ENCODE results near the gene ZNF148.

Gene ZNF148

GRCh38 chr3:125375950-125376679 lies 990 bp upstream of the ZNF148 start:
- TF ChIP-seq CTCF (IDR thresholded peaks at IDR 0.05; ENCODE audit: low read depth, low read length) = no peak
- no peak for DNase-seq (ENCODE audit: extremely low read depth, low read depth)

DNA sequence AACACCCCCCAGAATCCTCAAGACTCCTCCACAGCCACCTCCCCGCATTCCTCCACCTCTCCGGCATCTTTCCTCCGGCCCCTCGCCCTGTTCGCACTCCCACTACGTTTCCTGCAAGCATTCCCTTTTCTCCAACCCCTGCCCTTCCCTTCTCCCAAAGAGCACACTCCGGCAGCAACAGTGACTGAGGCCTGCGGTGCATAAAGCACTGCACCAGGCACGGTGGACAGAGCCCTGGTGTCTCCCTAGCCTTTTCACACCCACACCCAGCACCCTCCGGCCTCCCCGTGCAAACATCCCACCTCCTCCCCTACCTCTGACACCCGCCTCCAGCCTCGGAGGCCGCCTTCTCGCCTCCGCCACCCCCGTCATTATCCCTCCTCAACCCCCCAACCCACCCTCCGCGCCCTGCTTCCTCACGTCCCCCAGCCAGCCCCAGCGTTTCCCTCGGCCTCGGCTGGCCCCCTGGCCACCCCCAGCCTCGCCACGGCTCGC lies 577 bp downstream of the ZNF148 start:
- no peak for DNase-seq (ENCODE audit: extremely low read depth, low read depth)
- TF ChIP-seq CTCF (IDR thresholded peaks at IDR 0.05; ENCODE audit: low read depth, low read length) = no peak

DNA sequence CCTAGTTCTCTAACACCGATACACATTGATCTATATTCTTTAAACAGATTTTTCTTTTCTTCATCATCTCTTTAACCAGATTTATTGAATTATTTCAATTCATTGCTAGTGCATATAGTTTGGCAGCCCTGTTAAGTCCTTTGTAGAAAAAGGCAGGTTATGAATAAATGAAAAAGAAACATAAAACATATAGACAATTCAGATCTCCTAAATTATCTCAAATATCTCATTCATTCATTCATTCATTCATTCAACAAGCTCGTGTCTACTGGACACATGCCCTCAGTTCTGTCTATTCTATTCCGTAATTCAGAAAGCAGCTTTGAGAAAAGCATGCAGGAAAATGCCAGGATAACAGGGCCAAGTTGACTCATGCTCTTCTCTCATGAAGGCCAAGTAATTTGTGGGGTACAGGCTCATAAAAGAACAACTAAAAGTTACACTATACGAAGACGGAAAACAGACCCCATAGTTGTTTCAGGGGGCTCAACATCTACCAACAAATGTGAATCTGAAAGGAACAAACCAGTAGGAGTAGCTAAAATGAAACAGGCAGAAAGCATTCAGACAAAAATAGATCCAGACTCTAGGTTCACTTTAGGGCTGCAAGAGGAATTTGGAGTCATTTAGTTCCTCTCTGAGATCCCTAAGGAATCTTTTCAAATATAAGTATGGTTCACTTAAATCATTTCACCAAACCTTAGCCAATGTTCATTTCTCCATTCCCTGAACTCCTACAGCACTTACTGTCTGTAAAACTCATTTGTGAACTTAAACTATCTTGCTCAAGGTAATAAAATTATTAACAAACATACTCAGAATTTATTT lies 7.5 kb downstream of the ZNF148 start:
- DNase-seq (ENCODE audit: extremely low read depth, low read depth) = no peak
- no peak for TF ChIP-seq CTCF (IDR thresholded peaks at IDR 0.05; ENCODE audit: low read depth, low read length)

DNA sequence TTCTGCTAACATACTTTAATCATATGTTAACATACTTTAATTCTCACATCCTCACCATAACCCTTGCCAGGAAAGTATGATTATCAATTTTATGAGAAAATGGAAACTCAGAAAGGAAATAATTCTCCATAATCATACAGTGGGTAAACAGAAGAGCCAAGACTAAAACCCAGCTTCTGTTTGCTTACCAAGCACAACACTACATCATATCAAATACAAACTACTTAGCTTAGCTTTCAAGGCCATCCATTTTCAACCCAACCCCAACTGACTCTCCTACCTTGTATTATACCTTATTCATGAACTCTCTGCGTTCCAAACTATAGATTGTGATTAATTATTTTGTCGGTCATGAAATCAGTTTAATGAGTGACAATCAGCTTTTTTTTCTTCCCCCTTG lies 9.0 kb downstream of the ZNF148 start:
- no peak for DNase-seq (ENCODE audit: extremely low read depth, low read depth)
- TF ChIP-seq CTCF (IDR thresholded peaks at IDR 0.05; ENCODE audit: low read depth, low read length) = no peak

DNA sequence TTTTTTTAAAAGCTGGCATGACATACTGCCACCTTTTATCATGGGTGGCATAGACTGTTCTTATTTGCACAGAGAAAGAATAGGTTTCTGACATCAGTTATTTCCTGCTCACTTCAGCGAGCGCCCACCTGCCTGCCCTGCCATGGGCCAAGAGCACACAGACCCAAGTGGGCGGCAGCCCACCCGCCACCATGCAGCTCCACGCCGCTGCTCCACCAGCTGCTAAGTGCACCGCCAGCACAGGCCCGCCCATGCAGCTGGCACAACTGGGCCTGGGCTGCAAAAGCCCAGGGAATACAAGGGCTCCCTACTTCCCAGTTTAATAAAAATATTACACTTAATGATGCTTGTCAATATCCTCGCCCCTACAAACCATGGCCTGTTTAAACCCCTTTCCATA lies 15.4 kb downstream of the ZNF148 start:
- TF ChIP-seq CTCF (IDR thresholded peaks at IDR 0.05; ENCODE audit: low read depth, low read length) = no peak
- no peak for DNase-seq (ENCODE audit: extremely low read depth, low read depth)

- TF ChIP-seq CTCF (IDR thresholded peaks at IDR 0.05; ENCODE audit: low read depth, low read length) = no peak
- no peak for DNase-seq (ENCODE audit: extremely low read depth, low read depth)
Measured at GRCh38 chr3:125358923-125359322, 16.2 kb downstream of the ZNF148 start.

DNA sequence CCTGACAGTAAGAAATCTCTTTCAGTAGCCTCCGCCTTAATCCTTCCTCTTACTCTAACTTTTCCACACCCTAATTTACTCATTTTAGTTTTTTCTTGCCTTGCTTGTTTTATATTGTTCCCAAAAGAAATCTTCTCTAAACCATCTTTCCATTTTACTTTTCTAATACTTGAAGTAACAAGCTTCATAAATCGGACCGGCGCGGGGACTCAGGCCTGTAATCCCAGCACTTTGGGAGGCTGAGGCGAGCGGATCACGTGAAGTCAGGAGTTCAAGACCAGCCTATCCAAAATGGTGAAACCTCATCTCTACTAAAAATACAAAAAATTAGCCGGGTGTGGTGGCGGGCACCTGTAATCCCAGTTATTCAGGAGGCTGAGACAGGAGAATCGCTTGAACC lies 17.3 kb downstream of the ZNF148 start:
- TF ChIP-seq CTCF (IDR thresholded peaks at IDR 0.05; ENCODE audit: low read depth, low read length) = no peak
- DNase-seq (ENCODE audit: extremely low read depth, low read depth) = no peak

Measured in AG09319 (cell line).